ENCODE data around the gene TTC21B. TPM values are rescaled to one million over a fixed set of nuclear protein-coding genes. Genes with fewer than 3 reads are reported as not detected.

Gene TTC21B
- total and polyA plus RNA-seq, 10 donors, result 4.3 to 42.2 (median 24.5) TPM

DNA sequence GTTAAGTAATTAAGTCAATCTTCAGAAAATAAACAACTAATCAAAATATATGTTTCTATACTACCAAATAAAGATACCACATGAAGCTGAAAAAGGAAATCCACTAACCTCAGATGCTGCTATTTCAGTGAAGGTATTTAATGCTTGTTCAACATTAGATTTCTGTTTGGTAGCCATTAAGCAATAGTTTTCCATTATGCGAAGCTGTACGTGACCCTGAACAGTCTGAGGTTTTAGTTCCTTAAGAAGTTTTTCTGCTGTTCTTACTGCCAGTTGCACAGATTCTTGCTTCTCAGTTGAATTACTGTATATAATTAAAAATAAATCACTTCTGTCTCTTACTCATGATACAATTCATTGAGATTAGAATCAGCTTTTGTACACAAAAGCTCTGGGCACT is 65.4 kb downstream of the TTC21B start:
- no peak overlapping the region for H3K27ac ChIP-seq
- H3K27me3 ChIP-seq (replicated peaks in 1 of 7), result no peaks in the 10 kb centered on the region
- peaks cover 0 to 7% (median 0%) of the 10 kb centered on the region in 6 donors for H3K4me1 ChIP-seq
- TF ChIP-seq, protein P1, sequence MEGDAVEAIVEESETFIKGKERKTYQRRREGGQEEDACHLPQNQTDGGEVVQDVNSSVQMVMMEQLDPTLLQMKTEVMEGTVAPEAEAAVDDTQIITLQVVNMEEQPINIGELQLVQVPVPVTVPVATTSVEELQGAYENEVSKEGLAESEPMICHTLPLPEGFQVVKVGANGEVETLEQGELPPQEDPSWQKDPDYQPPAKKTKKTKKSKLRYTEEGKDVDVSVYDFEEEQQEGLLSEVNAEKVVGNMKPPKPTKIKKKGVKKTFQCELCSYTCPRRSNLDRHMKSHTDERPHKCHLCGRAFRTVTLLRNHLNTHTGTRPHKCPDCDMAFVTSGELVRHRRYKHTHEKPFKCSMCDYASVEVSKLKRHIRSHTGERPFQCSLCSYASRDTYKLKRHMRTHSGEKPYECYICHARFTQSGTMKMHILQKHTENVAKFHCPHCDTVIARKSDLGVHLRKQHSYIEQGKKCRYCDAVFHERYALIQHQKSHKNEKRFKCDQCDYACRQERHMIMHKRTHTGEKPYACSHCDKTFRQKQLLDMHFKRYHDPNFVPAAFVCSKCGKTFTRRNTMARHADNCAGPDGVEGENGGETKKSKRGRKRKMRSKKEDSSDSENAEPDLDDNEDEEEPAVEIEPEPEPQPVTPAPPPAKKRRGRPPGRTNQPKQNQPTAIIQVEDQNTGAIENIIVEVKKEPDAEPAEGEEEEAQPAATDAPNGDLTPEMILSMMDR (IDR thresholded peaks at IDR 0.05 in 8 of 11, conservative IDR thresholded peaks at IDR 0.05 in 3 of 11), result no peak
- TF ChIP-seq POLR2AphosphoS5 (IDR thresholded peaks at IDR 0.05) (no peak), POLR2A (IDR thresholded peaks at IDR 0.05) (no peak)
- WGBS, 5 donors, result 58 to 74% (median 69%) methylated on average over 2 of the region's 2 CpGs
- H3K36me3 ChIP-seq, result peaks cover 0 to 89% (median 18%) of the 10 kb centered on the region in 6 donors
- intact Hi-C loops (cut with DNase I; ENCODE audit: low total_unique reads), result no loop called here
- DNase-seq, result no peak
- no peak overlapping the region for H3K4me3 ChIP-seq
- H3K9me3 ChIP-seq, result no peaks in the 10 kb centered on the region

GRCh38 chr2:165886487-165887146 is 67.0 kb downstream of the TTC21B start:
- no peak overlapping the region for H3K4me3 ChIP-seq
- H3K9me3 ChIP-seq, result no peaks in the 10 kb centered on the region
- peaks cover 0 to 90% (median 21%) of the 10 kb centered on the region in 6 donors for H3K36me3 ChIP-seq
- H3K27me3 ChIP-seq (replicated peaks in 1 of 7), result no peaks in the 10 kb centered on the region
- peaks cover 0 to 7% (median 0%) of the 10 kb centered on the region in 6 donors for H3K4me1 ChIP-seq
- TF ChIP-seq POLR2AphosphoS5 (IDR thresholded peaks at IDR 0.05) (no peak), POLR2A (IDR thresholded peaks at IDR 0.05) (no peak)
- TF ChIP-seq, protein P1 (IDR thresholded peaks at IDR 0.05 in 8 of 11, conservative IDR thresholded peaks at IDR 0.05 in 3 of 11), result no peak
- no peak for DNase-seq
- intact Hi-C loops (cut with DNase I; ENCODE audit: low total_unique reads), result no loop called here
- no peak overlapping the region for H3K27ac ChIP-seq
- 91 to 95% (median 94%) methylated on average over 3 of the region's 3 CpGs for WGBS, 5 donors

GRCh38 chr2:165877565-165878550 is 75.7 kb downstream of the TTC21B start:
- intact Hi-C loops (cut with DNase I; ENCODE audit: low total_unique reads), result no loop called here
- DNase-seq, result no peak
- WGBS, 5 donors, result 58 to 79% (median 71%) methylated on average over 6 of the region's 6 CpGs
- Histone ChIP-seq H3K36me3 (peaks cover 0 to 46% (median 5%) of the 10 kb centered on the region in 6 donors), H3K27ac (peak overlapping the region in 7 of 8 donors; percentile 18 to 72 (median 64)), H3K27me3 (replicated peaks in 1 of 7) (no peaks in the 10 kb centered on the region), H3K4me1 (peaks cover 0 to 34% (median 16%) of the 10 kb centered on the region in 6 donors), H3K9me3 (no peaks in the 10 kb centered on the region), H3K4me3 (peak overlapping the region in 1 of 8 donors; percentile 30)
- no peak for TF ChIP-seq POLR2A (IDR thresholded peaks at IDR 0.05)

GRCh38 chr2:165876712-165877111 is 76.9 kb downstream of the TTC21B start:
- no peak for DNase-seq
- Histone ChIP-seq H3K36me3 (peaks cover 0 to 42% (median 5%) of the 10 kb centered on the region in 6 donors), H3K27ac (peak overlapping the region in 3 of 8 donors; percentile 64 to 72 (median 65)), H3K9me3 (no peaks in the 10 kb centered on the region), H3K4me3 (no peak overlapping the region), H3K27me3 (replicated peaks in 1 of 7) (no peaks in the 10 kb centered on the region), H3K4me1 (peaks cover 0 to 34% (median 16%) of the 10 kb centered on the region in 6 donors)
- WGBS, 5 donors, result 40 to 70% (median 51%) methylated on average over 1 of the region's 1 CpG
- intact Hi-C loops (cut with DNase I; ENCODE audit: low total_unique reads), result no loop called here
- TF ChIP-seq, protein P1 (IDR thresholded peaks at IDR 0.05 in 8 of 11, conservative IDR thresholded peaks at IDR 0.05 in 3 of 11), result no peak
- TF ChIP-seq POLR2AphosphoS5 (IDR thresholded peaks at IDR 0.05) (no peak), POLR2A (IDR thresholded peaks at IDR 0.05) (no peak)

Data from spleen (tissue), 11 donors.